ENCODE results near the gene GRAMD4.

Gene GRAMD4

GRCh38 chr22:46706060-46706459 is 85.9 kb downstream of the GRAMD4 start:
- Mint-ChIP-seq H3K4me3 (no peak overlapping the region), H3K36me3 (ENCODE audit: low read depth) (peaks cover 70% of the 10 kb centered on the region), H3K27me3 (ENCODE audit: low read depth) (no peaks in the 10 kb centered on the region), H3K27ac (no peak overlapping the region), H3K9me3 (no peaks in the 10 kb centered on the region), H3K4me1 (no peaks in the 10 kb centered on the region)
- TF ChIP-seq, protein P1, sequence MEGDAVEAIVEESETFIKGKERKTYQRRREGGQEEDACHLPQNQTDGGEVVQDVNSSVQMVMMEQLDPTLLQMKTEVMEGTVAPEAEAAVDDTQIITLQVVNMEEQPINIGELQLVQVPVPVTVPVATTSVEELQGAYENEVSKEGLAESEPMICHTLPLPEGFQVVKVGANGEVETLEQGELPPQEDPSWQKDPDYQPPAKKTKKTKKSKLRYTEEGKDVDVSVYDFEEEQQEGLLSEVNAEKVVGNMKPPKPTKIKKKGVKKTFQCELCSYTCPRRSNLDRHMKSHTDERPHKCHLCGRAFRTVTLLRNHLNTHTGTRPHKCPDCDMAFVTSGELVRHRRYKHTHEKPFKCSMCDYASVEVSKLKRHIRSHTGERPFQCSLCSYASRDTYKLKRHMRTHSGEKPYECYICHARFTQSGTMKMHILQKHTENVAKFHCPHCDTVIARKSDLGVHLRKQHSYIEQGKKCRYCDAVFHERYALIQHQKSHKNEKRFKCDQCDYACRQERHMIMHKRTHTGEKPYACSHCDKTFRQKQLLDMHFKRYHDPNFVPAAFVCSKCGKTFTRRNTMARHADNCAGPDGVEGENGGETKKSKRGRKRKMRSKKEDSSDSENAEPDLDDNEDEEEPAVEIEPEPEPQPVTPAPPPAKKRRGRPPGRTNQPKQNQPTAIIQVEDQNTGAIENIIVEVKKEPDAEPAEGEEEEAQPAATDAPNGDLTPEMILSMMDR (IDR thresholded peaks at IDR 0.05; ENCODE audit: unreplicated experiment in 3 of 3): no peak

DNA sequence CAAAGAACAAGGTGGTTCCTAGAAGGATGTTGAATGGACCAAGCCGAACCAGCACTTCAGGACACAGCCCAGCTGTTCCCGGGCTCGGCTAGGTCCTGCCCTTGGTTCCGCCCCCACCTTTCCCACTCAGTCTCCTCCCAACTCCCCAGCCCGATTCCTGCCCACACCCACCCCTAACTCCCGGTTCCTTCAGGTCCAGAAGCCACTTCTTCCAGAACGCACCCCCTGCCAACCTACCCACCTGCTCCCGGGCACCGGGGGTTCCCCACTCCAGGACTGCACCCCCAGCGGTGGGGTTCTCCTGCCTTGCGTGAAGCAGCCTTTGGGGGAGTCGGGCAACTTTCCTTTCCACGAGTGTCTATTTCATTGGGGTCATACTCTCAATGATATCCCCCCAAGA is 87.1 kb downstream of the GRAMD4 start:
- H3K4me1 Mint-ChIP-seq: no peaks in the 10 kb centered on the region
- TF ChIP-seq, protein P1 (IDR thresholded peaks at IDR 0.05; ENCODE audit: unreplicated experiment in 3 of 3): no peak
- no peaks in the 10 kb centered on the region for H3K9me3 Mint-ChIP-seq
- H3K36me3 Mint-ChIP-seq (ENCODE audit: low read depth): peaks cover 78% of the 10 kb centered on the region
- no peak overlapping the region for H3K4me3 Mint-ChIP-seq
- no peak overlapping the region for H3K27ac Mint-ChIP-seq
- H3K27me3 Mint-ChIP-seq (ENCODE audit: low read depth): no peaks in the 10 kb centered on the region

DNA sequence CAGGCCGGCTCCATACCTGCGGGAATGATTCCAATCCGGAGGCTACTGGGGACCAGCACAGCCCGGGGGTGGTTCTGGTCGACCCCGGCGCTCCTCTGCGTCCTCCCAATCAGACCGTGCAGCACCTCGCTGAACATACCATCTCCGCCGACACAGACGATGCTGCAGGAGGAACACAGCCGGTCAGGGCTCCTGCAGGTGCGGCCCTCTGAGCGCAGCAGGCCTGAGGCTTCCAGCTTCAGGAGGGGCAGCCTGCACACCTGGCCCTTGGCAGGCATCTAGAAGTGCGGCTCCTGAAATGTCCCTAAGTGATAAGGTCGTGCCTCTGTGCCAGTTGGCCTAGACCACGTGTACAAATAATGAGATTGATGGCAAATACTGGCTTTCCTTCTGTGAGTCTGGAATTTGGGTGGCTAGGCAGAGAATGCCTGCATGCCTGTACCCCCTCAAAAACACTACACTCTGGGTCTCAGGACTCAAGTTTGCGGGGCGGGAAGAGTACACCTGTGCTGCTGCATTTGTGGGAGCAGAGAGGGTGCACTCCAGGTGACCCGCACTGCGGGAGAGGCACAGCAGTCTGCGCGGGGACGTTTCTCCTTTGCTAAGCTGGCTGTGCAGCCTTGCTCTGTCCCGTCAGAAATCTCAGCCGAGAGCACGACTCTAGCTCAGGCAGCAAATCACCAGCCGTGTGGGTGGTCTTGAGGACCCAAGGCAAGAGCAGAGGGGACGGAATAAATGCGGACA is 87.8 kb downstream of the GRAMD4 start:
- H3K27ac Mint-ChIP-seq: no peak overlapping the region

GRCh38 chr22:46708766-46709330 is 88.7 kb downstream of the GRAMD4 start:
- Mint-ChIP-seq H3K27ac (no peak overlapping the region), H3K36me3 (ENCODE audit: low read depth) (peaks cover 79% of the 10 kb centered on the region), H3K9me3 (no peaks in the 10 kb centered on the region), H3K4me3 (no peak overlapping the region), H3K4me1 (no peaks in the 10 kb centered on the region), H3K27me3 (ENCODE audit: low read depth) (no peaks in the 10 kb centered on the region)
- TF ChIP-seq, protein P1 (IDR thresholded peaks at IDR 0.05; ENCODE audit: unreplicated experiment in 3 of 3): no peak

More for the DNA sequence above, 87.8 kb downstream of the GRAMD4 start:
- no peak overlapping the region for H3K4me3 Mint-ChIP-seq
- TF ChIP-seq, protein P1 (IDR thresholded peaks at IDR 0.05; ENCODE audit: unreplicated experiment in 3 of 3): no peak
- H3K27me3 Mint-ChIP-seq (ENCODE audit: low read depth): no peaks in the 10 kb centered on the region
- peaks cover 78% of the 10 kb centered on the region for H3K36me3 Mint-ChIP-seq (ENCODE audit: low read depth)
- H3K9me3 Mint-ChIP-seq: no peaks in the 10 kb centered on the region
- no peaks in the 10 kb centered on the region for H3K4me1 Mint-ChIP-seq

DNA sequence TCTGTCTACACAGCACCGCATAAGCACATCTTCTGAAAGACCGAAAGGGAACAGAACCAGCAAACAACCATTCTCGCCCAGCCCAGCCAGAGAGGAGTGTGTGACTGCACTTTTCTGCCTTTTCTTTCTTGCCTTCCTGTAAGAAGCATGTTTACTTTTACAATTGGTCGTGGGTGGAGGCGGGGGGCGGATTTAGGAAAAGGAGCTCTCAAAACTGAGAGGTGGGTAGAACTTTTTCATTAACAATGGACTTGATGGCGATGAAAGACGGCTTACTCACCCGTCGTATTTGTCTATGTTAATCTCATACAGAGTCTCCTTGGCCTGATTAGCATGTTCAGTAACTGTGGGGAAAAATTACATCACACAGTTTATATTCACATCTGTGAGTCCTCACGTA is 90.6 kb downstream of the GRAMD4 start:
- TF ChIP-seq, protein P1 (IDR thresholded peaks at IDR 0.05; ENCODE audit: unreplicated experiment in 3 of 3): no peak
- no peak overlapping the region for H3K27ac Mint-ChIP-seq
- H3K27me3 Mint-ChIP-seq (ENCODE audit: low read depth): no peaks in the 10 kb centered on the region
- peaks cover 85% of the 10 kb centered on the region for H3K36me3 Mint-ChIP-seq (ENCODE audit: low read depth)
- no peaks in the 10 kb centered on the region for H3K9me3 Mint-ChIP-seq
- H3K4me1 Mint-ChIP-seq: no peaks in the 10 kb centered on the region
- no peak overlapping the region for H3K4me3 Mint-ChIP-seq

GRCh38 chr22:46712288-46712687 is 92.1 kb downstream of the GRAMD4 start:
- H3K4me3 Mint-ChIP-seq: no peak overlapping the region
- peaks cover 78% of the 10 kb centered on the region for H3K36me3 Mint-ChIP-seq (ENCODE audit: low read depth)
- TF ChIP-seq, protein P1 (IDR thresholded peaks at IDR 0.05; ENCODE audit: unreplicated experiment in 3 of 3): no peak

More at GRCh38 chr22:46712288-46712687, 92.1 kb downstream of the GRAMD4 start:
- Mint-ChIP-seq H3K27ac (no peak overlapping the region), H3K27me3 (ENCODE audit: low read depth) (no peaks in the 10 kb centered on the region), H3K4me1 (no peaks in the 10 kb centered on the region), H3K9me3 (no peaks in the 10 kb centered on the region)

Data from nephron (organoid).